ENCODE results near the gene TMEM151B. TPM values are rescaled to one million over a fixed set of nuclear protein-coding genes. Genes with fewer than 3 reads are reported as not detected.
"Not testable (repeated sequence)": the region's sequence is repeated elsewhere in the genome, so short reads cannot be mapped to it uniquely, and the experiment has no call there.

TMEM151B gene
- total and polyA plus RNA-seq, 5 donors = 0.26 to 1.1 (median 0.88) TPM; not detected in 2

DNA sequence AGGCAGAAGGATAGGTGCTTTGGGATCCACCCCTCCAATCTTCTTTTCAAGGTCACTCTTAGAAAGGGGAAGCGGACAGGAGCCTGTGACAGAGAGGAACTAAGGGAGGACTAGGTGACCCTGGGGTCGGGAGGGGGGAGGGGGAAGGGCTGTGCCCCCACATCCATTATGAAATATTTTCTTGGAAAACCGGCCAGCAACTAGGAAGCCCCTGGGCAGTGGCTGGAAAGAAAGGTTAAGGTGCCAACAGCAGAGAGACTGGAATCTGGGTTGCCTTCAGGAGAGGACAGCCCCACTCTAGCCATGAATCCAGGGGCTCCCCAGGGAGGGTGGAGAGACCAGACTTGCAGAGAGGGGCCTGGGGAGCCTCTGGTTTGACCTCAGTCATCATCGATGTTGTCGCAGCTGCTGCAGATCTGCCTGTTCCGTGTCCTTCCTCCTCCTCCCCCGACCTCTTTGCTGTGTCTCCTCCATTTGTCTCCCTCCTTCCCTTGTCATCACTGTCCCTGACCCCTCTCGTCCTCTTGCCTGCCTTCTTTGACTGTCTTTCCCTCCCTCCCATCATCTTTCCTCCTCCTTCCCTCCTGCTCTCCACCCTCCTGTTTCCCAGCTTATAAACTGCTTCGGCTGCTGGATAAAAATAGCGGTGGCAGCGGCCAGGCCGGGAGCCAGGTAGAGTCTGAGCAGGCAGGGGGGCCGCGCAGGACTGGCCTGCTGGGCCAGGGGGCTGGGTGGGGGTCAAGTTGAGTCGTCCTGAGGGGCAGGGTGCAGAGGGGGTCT is 43.7 kb upstream of the TMEM151B start:
- H3K27ac ChIP-seq (ENCODE audit: low read length) = peak overlapping the region; percentile 91
- DNase-seq (peak in 2 of 3 donors; percentile 79 to 80), ATAC-seq (peak in 1 of 2 donors; percentile 2)
- H3K9me3 ChIP-seq (ENCODE audit: control insufficient read depth, low read length) = no peaks in the 10 kb centered on the region
- intact Hi-C loops (cut with DNase I) = no loop called here
- peaks cover 30% of the 10 kb centered on the region for H3K4me1 ChIP-seq (ENCODE audit: control insufficient read depth, insufficient read depth, low read length)
- H3K4me3 ChIP-seq (ENCODE audit: low read length) = peak overlapping the region; percentile 1
- 30% methylated on average over 15 of the region's 15 CpGs for WGBS
- H3K27me3 ChIP-seq (ENCODE audit: control insufficient read depth, insufficient read depth) = no peaks in the 10 kb centered on the region

DNA sequence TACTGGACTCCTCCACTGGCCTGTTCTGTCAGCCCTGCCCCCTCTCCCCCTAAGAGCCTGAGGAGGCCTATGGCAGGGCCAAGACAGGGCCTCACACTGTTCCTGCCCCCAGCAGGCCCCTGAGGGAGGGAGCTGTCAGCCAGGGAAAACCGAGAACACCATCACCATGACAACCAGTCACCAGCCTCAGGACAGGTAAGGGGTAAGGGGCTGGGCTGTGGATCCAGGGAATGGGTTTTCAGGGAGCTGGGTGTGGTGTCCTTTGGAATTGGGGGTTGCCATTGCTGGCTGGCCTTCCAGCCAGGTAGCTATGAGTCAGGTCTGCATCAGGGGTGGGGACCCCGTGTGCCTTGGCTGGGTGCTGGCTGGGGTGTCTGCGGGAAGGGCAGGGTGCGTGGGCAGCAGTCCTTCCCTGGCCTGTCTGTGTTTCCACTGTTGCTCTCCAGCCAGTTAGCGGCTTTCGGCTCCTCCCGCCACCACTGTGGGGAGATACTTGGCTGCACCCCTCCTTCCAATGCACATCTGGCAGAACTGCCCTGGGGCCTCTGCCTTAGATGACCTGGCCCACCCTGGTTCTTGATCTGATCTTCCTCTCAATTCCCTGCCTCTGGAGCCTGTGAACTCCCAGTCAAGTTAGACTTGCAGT is 43.0 kb upstream of the TMEM151B start:
- Histone ChIP-seq H3K4me3 (ENCODE audit: low read length) (peak overlapping the region; percentile 1), H3K4me1 (ENCODE audit: control insufficient read depth, insufficient read depth, low read length) (peaks cover 25% of the 10 kb centered on the region), H3K27ac (ENCODE audit: low read length) (peak overlapping the region; percentile 72), H3K9me3 (ENCODE audit: control insufficient read depth, low read length) (no peaks in the 10 kb centered on the region), H3K27me3 (ENCODE audit: control insufficient read depth, insufficient read depth) (no peaks in the 10 kb centered on the region)
- ATAC-seq (peak in 1 of 2 donors; percentile 3), DNase-seq (peak in 2 of 3 donors; percentile 63 to 65)
- intact Hi-C loops (cut with DNase I) = no loop called here
- WGBS = 46% methylated on average over 7 of the region's 7 CpGs

DNA sequence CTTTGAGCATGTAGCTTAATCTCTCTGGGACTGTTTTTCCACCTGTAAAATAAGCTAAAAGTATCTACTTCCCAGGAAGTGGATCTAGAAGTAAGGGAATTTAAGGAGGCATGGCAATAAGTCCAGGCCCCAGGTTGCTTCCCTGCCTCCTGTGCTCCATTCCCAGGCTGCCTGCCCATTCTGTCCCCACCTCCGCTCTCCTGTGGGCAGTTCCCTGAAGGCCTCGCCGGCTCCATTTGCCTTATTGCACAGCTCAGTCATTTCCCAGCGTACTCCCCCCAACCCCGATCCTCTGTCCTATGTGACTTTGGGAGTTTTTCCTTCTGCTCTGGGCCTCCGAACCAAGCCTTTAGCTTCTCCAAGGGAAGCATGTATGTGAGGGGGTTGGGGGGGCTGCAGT is 42.2 kb upstream of the TMEM151B start:
- Histone ChIP-seq H3K27ac (ENCODE audit: low read length) (peak overlapping the region; percentile 72), H3K9me3 (ENCODE audit: control insufficient read depth, low read length) (no peaks in the 10 kb centered on the region), H3K4me1 (ENCODE audit: control insufficient read depth, insufficient read depth, low read length) (peaks cover 19% of the 10 kb centered on the region), H3K4me3 (ENCODE audit: low read length) (no peak overlapping the region), H3K27me3 (ENCODE audit: control insufficient read depth, insufficient read depth) (no peaks in the 10 kb centered on the region)
- peak in 2 of 3 donors; percentile 34 to 39 for DNase-seq
- intact Hi-C loops (cut with DNase I) = no loop called here
- WGBS = 77% methylated on average over 6 of the region's 6 CpGs
- no peak for ATAC-seq

DNA sequence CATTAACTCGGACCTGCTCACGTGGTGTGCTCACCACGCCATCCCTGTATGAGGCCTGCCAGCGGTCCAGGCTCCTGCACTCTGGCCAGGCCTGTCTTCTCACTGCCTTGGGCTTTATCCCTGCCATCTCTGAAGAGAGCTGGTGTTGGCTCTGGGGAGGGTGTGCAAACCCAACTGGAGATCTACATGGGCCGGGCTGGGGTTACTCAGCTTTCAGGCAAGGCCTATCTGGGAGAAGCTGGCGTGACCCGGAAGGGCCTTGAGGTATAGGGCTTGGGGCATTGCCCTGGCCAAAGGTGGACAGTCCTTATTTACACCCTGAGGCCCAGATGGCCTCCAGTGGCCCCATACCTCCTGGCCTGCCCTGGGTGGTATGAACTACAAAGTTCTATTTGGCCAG is 41.8 kb upstream of the TMEM151B start:
- ATAC-seq (no peak), DNase-seq (peak in 2 of 3 donors; percentile 26 to 41)
- no peaks in the 10 kb centered on the region for H3K9me3 ChIP-seq (ENCODE audit: control insufficient read depth, low read length)
- 86% methylated on average over 7 of the region's 7 CpGs for WGBS
- peaks cover 23% of the 10 kb centered on the region for H3K4me1 ChIP-seq (ENCODE audit: control insufficient read depth, insufficient read depth, low read length)
- peak overlapping the region; percentile 72 for H3K27ac ChIP-seq (ENCODE audit: low read length)
- no peak overlapping the region for H3K4me3 ChIP-seq (ENCODE audit: low read length)
- intact Hi-C loops (cut with DNase I) = no loop called here
- no peaks in the 10 kb centered on the region for H3K27me3 ChIP-seq (ENCODE audit: control insufficient read depth, insufficient read depth)

DNA sequence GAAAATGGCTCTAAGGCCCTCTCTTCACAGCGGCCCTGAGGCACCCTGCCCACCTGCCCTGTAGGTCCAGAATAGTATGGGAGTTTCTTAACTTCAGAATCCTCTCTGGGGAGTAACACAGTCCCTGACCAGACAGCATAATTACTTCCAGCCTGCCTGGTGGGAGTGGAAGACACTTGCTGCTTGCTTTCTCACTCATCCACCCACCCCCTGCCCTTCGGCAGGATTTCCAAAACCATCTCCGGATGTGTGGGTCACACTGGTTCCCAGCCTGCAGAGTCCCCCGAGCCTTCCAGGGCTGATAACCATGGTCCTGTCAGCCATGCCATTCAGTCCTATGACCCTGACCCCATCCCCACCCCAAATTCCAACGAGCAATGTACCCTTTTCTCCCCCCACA is 41.4 kb upstream of the TMEM151B start:
- H3K4me1 ChIP-seq (ENCODE audit: control insufficient read depth, insufficient read depth, low read length) = peaks cover 27% of the 10 kb centered on the region
- WGBS = 46% methylated on average over 5 of the region's 5 CpGs
- DNase-seq (peak in 1 of 3 donors; percentile 46), ATAC-seq (no peak)
- H3K4me3 ChIP-seq (ENCODE audit: low read length) = no peak overlapping the region
- intact Hi-C loops (cut with DNase I) = no loop called here
- H3K9me3 ChIP-seq (ENCODE audit: control insufficient read depth, low read length) = no peaks in the 10 kb centered on the region
- H3K27ac ChIP-seq (ENCODE audit: low read length) = peak overlapping the region; percentile 72
- no peaks in the 10 kb centered on the region for H3K27me3 ChIP-seq (ENCODE audit: control insufficient read depth, insufficient read depth)

DNA sequence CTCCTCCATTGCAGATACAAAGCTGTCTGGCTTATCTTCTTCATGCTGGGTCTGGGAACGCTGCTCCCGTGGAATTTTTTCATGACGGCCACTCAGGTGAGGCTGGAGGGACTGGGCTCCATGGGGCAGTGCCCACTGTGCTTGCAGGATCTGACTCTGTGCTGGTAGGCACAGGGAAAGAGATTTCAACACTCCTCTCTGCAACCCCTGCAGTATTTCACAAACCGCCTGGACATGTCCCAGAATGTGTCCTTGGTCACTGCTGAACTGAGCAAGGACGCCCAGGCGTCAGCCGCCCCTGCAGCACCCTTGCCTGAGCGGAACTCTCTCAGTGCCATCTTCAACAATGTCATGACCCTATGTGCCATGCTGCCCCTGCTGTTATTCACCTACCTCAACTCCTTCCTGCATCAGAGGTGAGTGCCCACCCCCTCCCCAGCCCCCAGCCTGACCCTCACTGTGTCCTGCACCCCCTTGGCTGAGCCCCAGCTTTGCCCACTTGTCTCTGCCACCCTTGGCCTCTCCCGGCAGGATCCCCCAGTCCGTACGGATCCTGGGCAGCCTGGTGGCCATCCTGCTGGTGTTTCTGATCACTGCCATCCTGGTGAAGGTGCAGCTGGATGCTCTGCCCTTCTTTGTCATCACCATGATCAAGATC is 40.7 kb upstream of the TMEM151B start:
- intact Hi-C loops (cut with DNase I) = loop anchor here (5.0 to 10.0 kb wide), 2 partner anchors 57 to 135 kb away; no protein-coding TSS in a partner anchor
- DNase-seq = peak; percentile 55 to 78 (median 77)
- ATAC-seq = peak; percentile 35 to 45
- H3K9me3 ChIP-seq (ENCODE audit: control insufficient read depth, low read length) = no peaks in the 10 kb centered on the region
- WGBS = 61% methylated on average over 11 of the region's 11 CpGs
- peak overlapping the region; percentile 72 for H3K27ac ChIP-seq (ENCODE audit: low read length)
- peaks cover 24% of the 10 kb centered on the region for H3K4me1 ChIP-seq (ENCODE audit: control insufficient read depth, insufficient read depth, low read length)
- no peaks in the 10 kb centered on the region for H3K27me3 ChIP-seq (ENCODE audit: control insufficient read depth, insufficient read depth)
- H3K4me3 ChIP-seq (ENCODE audit: low read length) = no peak overlapping the region

DNA sequence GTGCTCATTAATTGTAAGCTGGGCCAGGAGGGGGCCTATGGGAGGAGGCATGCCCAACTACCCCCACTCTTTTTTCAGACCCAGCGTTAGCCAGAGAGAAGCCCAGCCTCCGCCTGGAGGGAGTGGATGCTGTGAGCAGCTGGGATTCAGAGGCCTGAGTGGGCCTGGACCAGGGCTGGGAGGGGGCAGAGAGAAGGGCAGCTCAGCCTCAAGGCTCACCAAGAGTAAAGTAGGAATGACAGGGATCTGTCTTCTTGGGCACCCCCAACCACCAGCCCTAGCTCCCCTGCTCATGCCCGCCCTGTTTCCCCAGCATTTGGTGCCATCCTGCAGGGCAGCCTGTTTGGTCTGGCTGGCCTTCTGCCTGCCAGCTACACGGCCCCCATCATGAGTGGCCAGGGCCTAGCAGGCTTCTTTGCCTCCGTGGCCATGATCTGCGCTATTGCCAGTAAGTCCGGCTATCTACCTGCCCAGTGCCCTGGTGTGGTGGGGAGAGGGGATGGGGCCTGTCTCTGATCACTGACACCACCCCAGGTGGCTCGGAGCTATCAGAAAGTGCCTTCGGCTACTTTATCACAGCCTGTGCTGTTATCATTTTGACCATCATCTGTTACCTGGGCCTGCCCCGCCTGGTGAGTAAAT is 40.1 kb upstream of the TMEM151B start:
- peaks cover 21% of the 10 kb centered on the region for H3K4me1 ChIP-seq (ENCODE audit: control insufficient read depth, insufficient read depth, low read length)
- intact Hi-C loops (cut with DNase I) = loop anchor here (5.0 to 10.0 kb wide), 2 partner anchors 58 to 135 kb away; no protein-coding TSS in a partner anchor
- 84% methylated on average over 10 of the region's 10 CpGs for WGBS
- no peaks in the 10 kb centered on the region for H3K9me3 ChIP-seq (ENCODE audit: control insufficient read depth, low read length)
- DNase-seq (peak in 2 of 3 donors; percentile 35 to 40), ATAC-seq (no peak)
- no peak overlapping the region for H3K4me3 ChIP-seq (ENCODE audit: low read length)
- H3K27ac ChIP-seq (ENCODE audit: low read length) = peak overlapping the region; percentile 72
- H3K27me3 ChIP-seq (ENCODE audit: control insufficient read depth, insufficient read depth) = no peaks in the 10 kb centered on the region

DNA sequence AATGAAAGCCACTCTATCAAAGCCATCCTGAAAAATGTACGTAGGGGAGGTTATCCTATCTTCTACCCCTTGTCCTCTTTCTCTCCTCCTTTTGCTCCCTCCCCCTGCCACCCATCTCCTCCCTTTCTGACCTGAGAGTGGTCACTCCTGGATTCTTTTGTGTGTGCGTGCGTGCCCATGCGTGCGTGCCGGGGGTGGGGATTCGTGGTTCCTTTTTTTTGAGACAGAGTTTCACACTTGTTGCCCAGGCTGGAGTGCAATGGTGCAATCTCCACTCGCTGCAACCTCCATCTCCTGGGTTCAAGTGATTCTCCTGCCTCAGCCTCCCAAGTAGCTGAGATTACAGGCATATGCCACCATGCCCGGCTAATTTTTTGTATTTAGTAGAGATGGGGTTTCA is 38.8 kb upstream of the TMEM151B start:
- ATAC-seq; H3K27ac ChIP-seq (ENCODE audit: low read length); H3K4me3 ChIP-seq (ENCODE audit: low read length); H3K27me3 ChIP-seq (ENCODE audit: control insufficient read depth, insufficient read depth); H3K9me3 ChIP-seq (ENCODE audit: control insufficient read depth, low read length): not testable (repeated sequence)
- intact Hi-C loops (cut with DNase I) = loop anchor here (5.0 to 10.0 kb wide), 2 partner anchors 59 to 137 kb away; no protein-coding TSS in a partner anchor
- WGBS = 84% methylated on average over 9 of the region's 9 CpGs
- peak in 1 of 3 donors; percentile 37 for DNase-seq
- peaks cover 12% of the 10 kb centered on the region for H3K4me1 ChIP-seq (ENCODE audit: control insufficient read depth, insufficient read depth, low read length)

DNA sequence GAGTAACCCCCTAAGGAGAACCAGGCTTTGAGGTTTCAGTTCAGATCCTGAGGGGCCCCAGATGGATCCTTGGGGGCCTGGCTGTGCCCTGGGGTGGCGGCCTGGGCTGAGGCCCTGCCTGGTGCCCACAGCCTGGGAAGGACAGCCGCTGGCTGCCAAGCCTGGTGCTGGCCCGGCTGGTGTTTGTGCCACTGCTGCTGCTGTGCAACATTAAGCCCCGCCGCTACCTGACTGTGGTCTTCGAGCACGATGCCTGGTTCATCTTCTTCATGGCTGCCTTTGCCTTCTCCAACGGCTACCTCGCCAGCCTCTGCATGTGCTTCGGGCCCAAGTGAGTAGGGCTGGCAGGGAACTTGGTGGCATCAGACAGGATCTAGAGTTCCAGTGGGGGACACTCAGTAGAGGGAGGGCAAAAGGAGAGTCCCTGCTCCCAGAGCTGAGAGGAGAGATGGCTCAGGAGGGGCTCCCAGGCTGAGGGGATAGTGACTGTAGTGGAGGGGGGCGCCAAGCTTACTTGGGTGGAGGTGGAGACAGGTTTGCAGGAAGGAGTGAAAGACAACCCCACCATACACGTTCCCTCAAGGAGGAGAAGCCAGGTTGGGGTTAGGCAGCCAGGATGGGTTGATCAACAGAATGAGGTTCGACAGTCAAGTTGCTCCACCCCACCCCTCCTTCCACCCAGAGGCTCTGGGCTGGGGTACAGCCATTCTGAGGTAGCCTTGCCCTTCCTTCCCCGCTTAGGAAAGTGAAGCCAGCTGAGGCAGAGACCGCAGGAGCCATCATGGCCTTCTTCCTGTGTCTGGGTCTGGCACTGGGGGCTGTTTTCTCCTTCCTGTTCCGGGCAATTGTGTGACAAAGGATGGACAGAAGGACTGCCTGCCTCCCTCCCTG is 37.3 kb upstream of the TMEM151B start:
- Histone ChIP-seq H3K4me1 (ENCODE audit: control insufficient read depth, insufficient read depth, low read length) (peaks cover 13% of the 10 kb centered on the region), H3K9me3 (ENCODE audit: control insufficient read depth, low read length) (no peaks in the 10 kb centered on the region), H3K27me3 (ENCODE audit: control insufficient read depth, insufficient read depth) (no peaks in the 10 kb centered on the region), H3K27ac (ENCODE audit: low read length) (peak overlapping the region; percentile 69), H3K4me3 (ENCODE audit: low read length) (no peak overlapping the region)
- DNase-seq = peak in 2 of 3 donors; percentile 34 to 55
- WGBS = 77% methylated on average over 16 of the region's 16 CpGs
- no peak for ATAC-seq
- intact Hi-C loops (cut with DNase I) = loop anchor here (5.0 to 10.0 kb wide), 2 partner anchors 61 to 138 kb away; no protein-coding TSS in a partner anchor
